ENCODE measurements around the gene CMTM1. TPM values are rescaled to one million over a fixed set of nuclear protein-coding genes. Genes with fewer than 3 reads are reported as not detected.
"Not testable (repeated sequence)": the region's sequence is repeated elsewhere in the genome, so short reads cannot be mapped to it uniquely, and the experiment has no call there.

Gene CMTM1
- total RNA-seq, 1 donor from 2014 or later: 8.1 TPM

- Histone ChIP-seq H3K9me3 (no peaks in the 10 kb centered on the region), H3K4me3 (no peak overlapping the region), H3K36me3 (no peaks in the 10 kb centered on the region), H3K4me1 (peaks cover 20% of the 10 kb centered on the region), H3K27ac (no peak overlapping the region), H3K27me3 (ENCODE audit: low read depth) (no peaks in the 10 kb centered on the region)
- ATAC-seq (no peak), DNase-seq (no peak)
- TF ChIP-seq CTCF (IDR thresholded peaks at IDR 0.05): no peak
- intact Hi-C loops (cut with DNase I): no loop called here
Measured at GRCh38 chr16:66591018-66591417, 24.8 kb downstream of the CMTM1 start.

- no peak for DNase-seq
- Histone ChIP-seq H3K36me3 (no peaks in the 10 kb centered on the region), H3K9me3 (no peaks in the 10 kb centered on the region), H3K4me3 (no peak overlapping the region), H3K27me3 (ENCODE audit: low read depth) (no peaks in the 10 kb centered on the region), H3K4me1 (peaks cover 11% of the 10 kb centered on the region), H3K27ac (no peak overlapping the region)
- ATAC-seq: no peak
- no peak for TF ChIP-seq CTCF (IDR thresholded peaks at IDR 0.05)
- intact Hi-C loops (cut with DNase I): no loop called here
Measured at GRCh38 chr16:66592241-66592640, 26.0 kb downstream of the CMTM1 start.

GRCh38 chr16:66592814-66593213 is 26.6 kb downstream of the CMTM1 start:
- no peak for ATAC-seq
- intact Hi-C loops (cut with DNase I): no loop called here

GRCh38 chr16:66594739-66595138 is 28.5 kb downstream of the CMTM1 start:
- H3K36me3 ChIP-seq: no peaks in the 10 kb centered on the region
- no peak for ATAC-seq
- H3K9me3 ChIP-seq: no peaks in the 10 kb centered on the region
- TF ChIP-seq CTCF (IDR thresholded peaks at IDR 0.05): no peak
- peaks cover 3% of the 10 kb centered on the region for H3K4me1 ChIP-seq
- no peaks in the 10 kb centered on the region for H3K27me3 ChIP-seq (ENCODE audit: low read depth)
- no peak overlapping the region for H3K27ac ChIP-seq
- intact Hi-C loops (cut with DNase I): no loop called here
- H3K4me3 ChIP-seq: no peak overlapping the region
- no peak for DNase-seq

More at GRCh38 chr16:66592814-66593213, 26.6 kb downstream of the CMTM1 start:
- no peaks in the 10 kb centered on the region for H3K27me3 ChIP-seq (ENCODE audit: low read depth)
- no peak for TF ChIP-seq CTCF (IDR thresholded peaks at IDR 0.05)
- DNase-seq: no peak
- no peak overlapping the region for H3K4me3 ChIP-seq
- peaks cover 6% of the 10 kb centered on the region for H3K4me1 ChIP-seq
- no peaks in the 10 kb centered on the region for H3K36me3 ChIP-seq
- no peaks in the 10 kb centered on the region for H3K9me3 ChIP-seq
- H3K27ac ChIP-seq: no peak overlapping the region

GRCh38 chr16:66596559-66596958 is 30.3 kb downstream of the CMTM1 start:
- H3K9me3 ChIP-seq; H3K4me1 ChIP-seq; H3K36me3 ChIP-seq; ATAC-seq; H3K4me3 ChIP-seq; intact Hi-C loops (cut with DNase I); H3K27ac ChIP-seq; DNase-seq; H3K27me3 ChIP-seq (ENCODE audit: low read depth): not testable (repeated sequence)

GRCh38 chr16:66596986-66597848 is 31.0 kb downstream of the CMTM1 start:
- TF ChIP-seq CTCF (IDR thresholded peaks at IDR 0.05): no peak
- Histone ChIP-seq H3K36me3 (no peaks in the 10 kb centered on the region), H3K27me3 (ENCODE audit: low read depth) (no peaks in the 10 kb centered on the region), H3K27ac (no peak overlapping the region), H3K4me1 (no peaks in the 10 kb centered on the region), H3K4me3 (no peak overlapping the region), H3K9me3 (no peaks in the 10 kb centered on the region)
- ATAC-seq: no peak
- intact Hi-C loops (cut with DNase I): no loop called here
- no peak for DNase-seq

All from lower lobe of right lung (tissue), 2 donors.